Measurements from ENCODE around the gene HTR1E.
A peak's percentile ranks its signal among the peaks of the same experiment; 100 is the strongest.

Gene HTR1E

GRCh38 chr6:87029711-87030314, 92.5 kb downstream of the HTR1E start:
- no peak overlapping the region for H3K4me3 ChIP-seq (ENCODE audit: low read depth, low read length)
- TF ChIP-seq CTCF (IDR thresholded peaks at IDR 0.05; ENCODE audit: borderline replicate concordance, insufficient read depth, low read depth, low read length) = peak; percentile 44; the same call in 1 of the 2 replicates

- H3K4me3 ChIP-seq (ENCODE audit: low read depth, low read length) = no peak overlapping the region
- TF ChIP-seq CTCF (IDR thresholded peaks at IDR 0.05; ENCODE audit: borderline replicate concordance, insufficient read depth, low read depth, low read length) = no peak
Measured at GRCh38 chr6:87040729-87041128, 103.4 kb downstream of the HTR1E start.

GRCh38 chr6:87045521-87046075, 108.3 kb downstream of the HTR1E start:
- no peak overlapping the region for H3K4me3 ChIP-seq (ENCODE audit: low read depth, low read length)
- no peak for TF ChIP-seq CTCF (IDR thresholded peaks at IDR 0.05; ENCODE audit: borderline replicate concordance, insufficient read depth, low read depth, low read length)

- H3K4me3 ChIP-seq (ENCODE audit: low read depth, low read length) = no peak overlapping the region
- TF ChIP-seq CTCF (IDR thresholded peaks at IDR 0.05; ENCODE audit: borderline replicate concordance, insufficient read depth, low read depth, low read length) = no peak
Measured at GRCh38 chr6:87049779-87050178, 112.5 kb downstream of the HTR1E start.

GRCh38 chr6:87053312-87053711, 116.0 kb downstream of the HTR1E start:
- no peak overlapping the region for H3K4me3 ChIP-seq (ENCODE audit: low read depth, low read length)
- TF ChIP-seq CTCF (IDR thresholded peaks at IDR 0.05; ENCODE audit: borderline replicate concordance, insufficient read depth, low read depth, low read length) = no peak

- TF ChIP-seq CTCF (IDR thresholded peaks at IDR 0.05; ENCODE audit: borderline replicate concordance, insufficient read depth, low read depth, low read length) = no peak
- H3K4me3 ChIP-seq (ENCODE audit: low read depth, low read length) = no peak overlapping the region
Measured at GRCh38 chr6:87054143-87054833, 117.0 kb downstream of the HTR1E start.

GRCh38 chr6:87059943-87060342, 122.6 kb downstream of the HTR1E start:
- TF ChIP-seq CTCF (IDR thresholded peaks at IDR 0.05; ENCODE audit: borderline replicate concordance, insufficient read depth, low read depth, low read length) = no peak
- no peak overlapping the region for H3K4me3 ChIP-seq (ENCODE audit: low read depth, low read length)

Measured in GM12875 (cell line).